Esophagus squamous epithelium (tissue), 5 donors: Measurements from ENCODE around the gene ADI1. TPM values are rescaled to one million over a fixed set of nuclear protein-coding genes. Genes with fewer than 3 reads are reported as not detected.

Source experiments
- DNase-seq: peaks from one replicate; lab custom pipeline; 2025; lab: John Stamatoyannopoulos, UW
- H3K27ac ChIP-seq, 4 donors: fragments of 200-600 bp; sonication (generic); one replicate each; pipeline ENCODE4 v1.5.1; 2016 to 2019; ENCODE audit warnings: mild to moderate bottlenecking in 1 of 4
- H3K27me3 ChIP-seq, 4 donors: fragments of 200-600 bp; sonication (generic); 1 replicate in 3 of 4; 2 replicates in 1 of 4; pipeline versions ENCODE4 v1.5.1 to v1.6.0; 2017 to 2021; ENCODE audit warnings: antibody characterized with exemption in 1 of 4
- H3K36me3 ChIP-seq, 3 donors: fragments of 200-600 bp; sonication (generic); one replicate each; pipeline ENCODE4 v1.5.1; 2016 to 2019
- H3K4me1 ChIP-seq, 3 donors: fragments of 200-600 bp; sonication (generic); one replicate each; pipeline ENCODE4 v1.5.1; 2017 to 2019
- H3K4me3 ChIP-seq, 4 donors: fragments of 200-600 bp; sonication (generic); 1 replicate in 3 of 4; 2 replicates in 1 of 4; pipeline ENCODE4 v1.5.1; 2016 to 2019; ENCODE audit warnings: mild to moderate bottlenecking in 2 of 4, moderate library complexity in 1 of 4
- H3K9me3 ChIP-seq, 3 donors: fragments of 200-600 bp; sonication (generic); one replicate each; pipeline ENCODE4 v1.5.1; 2016 to 2019
- CTCF ChIP-seq, 6 experiments: fragments of 450-650 bp in 4 of 6; fragments of 200-600 bp in 2 of 6; sonication (generic) in 2 of 6; IDR thresholded peaks; one replicate each; pipeline ENCODE4 v1.5.1; 2016 to 2019; ENCODE audit warnings: antibody characterized with exemption in 6 of 6, mild to moderate bottlenecking in 4 of 6, moderate library complexity in 4 of 6
- POLR2A ChIP-seq, 4 donors: fragments of 450-650 bp; IDR thresholded peaks; one replicate each; pipeline ENCODE4 v1.6.1; 2017; ENCODE audit warnings: antibody characterized with exemption in 4 of 4, mild to moderate bottlenecking in 4 of 4, moderate library complexity in 3 of 4
- WGBS, 2 donors: methylation state at CpG; one replicate each; pipeline ENCODE4 v1.1.5; 2018; 5-methylcytosine and 5-hydroxymethylcytosine counted together
- intact Hi-C: fragments of 100-400 bp; cut with DNase I; formaldehyde crosslinking; loops from one replicate; pipeline ENCODE4 v1.15.0; 2022
- total RNA-seq, 4 donors: library from RNA; depleted of rRNA; stranded (reverse); fragments of >200 nt; gene quantifications; one replicate each; pipeline ENCODE4 v1.1.0, GENCODE V29; 2016
- donor health status: DM: yes; HTN: yes; CAD: no.

The ADI1 gene, protein sequence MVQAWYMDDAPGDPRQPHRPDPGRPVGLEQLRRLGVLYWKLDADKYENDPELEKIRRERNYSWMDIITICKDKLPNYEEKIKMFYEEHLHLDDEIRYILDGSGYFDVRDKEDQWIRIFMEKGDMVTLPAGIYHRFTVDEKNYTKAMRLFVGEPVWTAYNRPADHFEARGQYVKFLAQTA
- 10 to 100 TPM; 33.3 to 73.6 (median 54.9) TPM for total RNA-seq

DNA sequence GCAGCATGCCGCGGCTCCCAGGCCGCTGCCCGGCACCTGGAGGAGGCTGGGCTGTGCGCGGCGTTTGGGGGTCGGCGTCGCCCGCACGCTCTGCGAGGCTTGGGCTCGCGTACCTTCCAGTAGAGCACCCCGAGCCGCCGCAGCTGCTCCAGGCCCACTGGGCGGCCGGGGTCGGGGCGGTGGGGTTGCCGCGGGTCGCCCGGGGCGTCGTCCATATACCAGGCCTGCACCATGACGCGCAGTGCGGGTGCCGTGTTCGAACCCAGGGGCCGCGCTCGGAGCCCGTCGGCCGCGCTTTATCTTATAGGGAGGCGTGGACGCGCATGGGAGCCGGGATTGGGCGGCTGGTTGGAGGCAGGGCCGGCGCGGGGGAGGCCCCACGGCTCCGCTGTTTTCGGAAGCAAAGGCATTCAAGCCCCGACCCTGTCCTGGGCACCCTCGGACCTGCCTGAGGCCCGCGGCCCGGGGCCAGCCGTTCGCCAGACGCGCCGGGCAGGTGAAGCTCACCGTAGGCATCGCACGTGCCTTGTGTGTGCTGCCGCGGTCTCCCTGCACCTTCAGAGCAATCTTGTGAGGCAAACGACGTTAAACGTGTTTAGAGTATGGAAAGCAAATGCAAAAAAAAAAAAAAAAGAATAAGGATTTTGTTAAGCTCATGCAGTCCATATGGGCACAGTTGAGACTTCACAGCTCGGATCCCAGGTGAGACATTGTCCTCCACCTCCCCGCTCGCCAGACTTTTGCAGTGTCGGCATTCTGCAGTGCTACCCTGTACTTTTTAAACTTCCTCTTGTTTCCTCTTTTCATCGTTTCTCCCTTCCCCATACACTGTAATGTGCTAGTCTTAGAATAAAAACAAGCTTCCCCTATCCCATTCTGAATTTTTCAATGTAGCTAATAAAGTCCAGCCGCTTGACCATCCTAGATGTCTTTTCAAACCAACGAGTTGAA lies at the start of gene ADI1:
Gene ADI1 (minus strand): TSS at position 277 of the 951 bp plus-strand sequence. CDS start 44 bp downstream, at position 233.
- peak within 1 kb of the TSS; percentile 91 to 100 (median 97) for H3K27ac ChIP-seq
- intact Hi-C loops: no loop called here
- DNase-seq: peak; percentile 43
- WGBS, 2 donors: 6 to 13% methylated on average over 10 to 18 of the region's 76 CpGs
- H3K27me3 ChIP-seq: no peaks in the 10 kb centered on the region
- peak within 1 kb of the TSS; percentile 75 to 94 (median 88) for H3K4me3 ChIP-seq
- H3K36me3 ChIP-seq: peaks cover 0 to 9% (median 0%) of the 10 kb centered on the region in 3 donors
- H3K4me1 ChIP-seq: peaks cover 0 to 52% (median 11%) of the 10 kb centered on the region in 3 donors
- TF ChIP-seq CTCF (IDR thresholded peaks at IDR 0.05) (no peak), POLR2A (IDR thresholded peaks at IDR 0.05) (peak in 2 of 4 donors; percentile 62 to 74)
- no peaks in the 10 kb centered on the region for H3K9me3 ChIP-seq

GRCh38 chr2:3566806-3567205 lies 47.5 kb upstream of the ADI1 start:
- intact Hi-C loops: no loop called here
- 88 to 98% methylated on average over 6 to 7 of the region's 9 CpGs for WGBS, 2 donors
- Histone ChIP-seq H3K9me3 (no peaks in the 10 kb centered on the region), H3K4me1 (peaks cover 0 to 16% (median 0%) of the 10 kb centered on the region in 3 donors), H3K27ac (no peak overlapping the region), H3K27me3 (peaks cover 0 to 10% (median 0%) of the 10 kb centered on the region in 4 donors), H3K36me3 (no peaks in the 10 kb centered on the region), H3K4me3 (no peak overlapping the region)
- no peak for TF ChIP-seq POLR2A (IDR thresholded peaks at IDR 0.05)
- no peak for TF ChIP-seq CTCF (IDR thresholded peaks at IDR 0.05)
- no peak for DNase-seq

DNA sequence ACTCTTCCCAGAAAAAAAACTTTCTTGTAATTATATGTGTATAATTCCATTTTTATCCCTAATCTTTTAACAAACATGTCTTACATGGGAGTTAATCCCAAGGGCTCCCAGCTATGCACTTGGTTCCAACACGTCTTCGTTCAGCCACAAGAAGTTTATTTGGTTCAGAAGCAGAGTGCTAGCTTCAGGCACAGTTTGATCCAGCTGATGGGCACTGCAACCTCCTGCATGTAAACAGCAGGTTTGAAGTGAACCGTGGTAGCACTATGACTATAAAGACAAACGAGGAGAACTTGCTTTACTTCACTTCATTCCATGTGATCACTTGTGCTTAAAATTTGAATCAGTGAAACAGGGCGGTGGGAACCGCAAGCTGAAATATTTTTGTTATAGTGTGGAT lies 45.8 kb upstream of the ADI1 start:
- TF ChIP-seq CTCF (IDR thresholded peaks at IDR 0.05) (no peak), POLR2A (IDR thresholded peaks at IDR 0.05) (no peak)
- Histone ChIP-seq H3K27me3 (peaks cover 0 to 10% (median 0%) of the 10 kb centered on the region in 4 donors), H3K9me3 (no peaks in the 10 kb centered on the region), H3K36me3 (no peaks in the 10 kb centered on the region), H3K27ac (peak overlapping the region in 1 of 4 donors; percentile 58), H3K4me3 (no peak overlapping the region), H3K4me1 (peaks cover 0 to 16% (median 0%) of the 10 kb centered on the region in 3 donors)
- intact Hi-C loops: no loop called here
- 41 to 56% methylated on average over 6 of the region's 6 CpGs for WGBS, 2 donors
- DNase-seq: no peak

- Histone ChIP-seq H3K27ac (no peak overlapping the region), H3K4me3 (no peak overlapping the region), H3K4me1 (peaks cover 0 to 25% (median 7%) of the 10 kb centered on the region in 3 donors), H3K36me3 (no peaks in the 10 kb centered on the region), H3K27me3 (peaks cover 0 to 10% (median 0%) of the 10 kb centered on the region in 4 donors), H3K9me3 (no peaks in the 10 kb centered on the region)
- TF ChIP-seq CTCF (IDR thresholded peaks at IDR 0.05): no peak
- TF ChIP-seq POLR2A (IDR thresholded peaks at IDR 0.05): no peak
- intact Hi-C loops: no loop called here
- 84 to 96% methylated on average over 4 to 5 of the region's 5 CpGs for WGBS, 2 donors
- no peak for DNase-seq
Measured at GRCh38 chr2:3563521-3563976, 44.2 kb upstream of the ADI1 start.
